Left ventricle myocardium inferior (tissue), 1 donor: Measurements from ENCODE around the gene MBLAC1. TPM values are rescaled to one million over a fixed set of nuclear protein-coding genes. Genes with fewer than 3 reads are reported as not detected.
A peak's percentile ranks its signal among the peaks of the same experiment; 100 is the strongest.

Experiments used
- DNase-seq: peaks from one replicate; pipeline ENCODE4 v3.0.0-alpha.2; 2020
- H3K27ac ChIP-seq: fragments of 200-600 bp; replicated peaks from 2 replicates; pipeline ENCODE4 v1.8.0; 2021
- H3K27me3 ChIP-seq: fragments of 200-600 bp; 2 replicates; pipeline ENCODE4 v1.8.0; 2021; ENCODE audit warnings: low read depth
- H3K36me3 ChIP-seq: fragments of 200-600 bp; 2 replicates; pipeline ENCODE4 v1.8.0; 2021
- H3K4me1 ChIP-seq: fragments of 200-600 bp; 2 replicates; pipeline ENCODE4 v1.8.0; 2021
- H3K4me3 ChIP-seq: fragments of 200-600 bp; 2 replicates; pipeline ENCODE4 v1.8.0; 2021; ENCODE audit warnings: mild to moderate bottlenecking, moderate library complexity
- H3K9me3 ChIP-seq: fragments of 200-600 bp; replicated peaks from 2 replicates; pipeline ENCODE4 v1.8.0; 2021
- CTCF ChIP-seq: fragments of 200-600 bp; IDR thresholded peaks from 2 replicates; pipeline ENCODE4 v1.8.0; 2021; ENCODE audit warnings: antibody characterized with exemption, mild to moderate bottlenecking, borderline replicate concordance
- intact Hi-C: fragments of 100-400 bp; cut with micrococcal nuclease; formaldehyde crosslinking; loops from one replicate; pipeline ENCODE4 v1.11.0; 2022
- total RNA-seq: library from RNA; stranded (reverse); fragmentation: NEBNext Ultra II Directional; extraction: Animal tissue kit (Norgen Biotek cat#: 25700); gene quantifications from one replicate; pipeline ENCODE4 v1.2.1, GENCODE V29; 2021
- donor health status: DM: no; HTN: yes; CAD: no; lungs with severe emphysema.

MBLAC1 gene
- total RNA-seq, 1 donor from 2014 or later: 2.0 TPM

DNA sequence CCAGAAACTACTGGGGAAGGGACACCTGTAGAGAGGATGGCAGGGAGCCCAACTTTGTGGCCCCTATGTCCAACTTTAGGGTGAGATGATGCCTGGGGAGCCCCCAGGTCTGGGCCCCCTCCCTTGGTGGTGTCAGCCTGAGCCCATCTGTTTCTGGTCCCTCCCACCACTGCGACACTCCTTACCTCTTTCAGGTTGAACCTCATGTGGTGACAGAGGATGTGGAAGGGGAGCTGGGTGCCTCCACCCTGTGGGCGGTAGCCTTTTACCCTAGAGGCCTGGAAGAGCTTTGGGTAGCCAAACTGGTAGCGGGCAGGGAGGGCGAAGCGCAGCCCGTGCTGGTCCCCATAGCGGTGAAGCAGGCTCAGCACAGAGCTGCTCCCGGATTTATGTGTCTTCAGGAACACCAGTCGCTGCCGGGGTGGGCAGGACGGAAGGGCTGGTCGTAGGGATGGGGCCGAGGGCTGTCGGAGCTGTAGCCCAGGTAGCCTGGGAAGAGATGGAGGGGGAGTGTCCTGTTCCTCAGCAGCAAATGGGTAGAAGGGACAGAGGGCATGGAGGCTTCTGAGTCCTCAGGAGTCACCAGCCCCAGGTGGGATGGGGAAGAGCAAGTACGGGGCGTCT, 39.7 kb downstream of the MBLAC1 start:
- DNase-seq: no peak
- Histone ChIP-seq H3K36me3 (no peaks in the 10 kb centered on the region), H3K27ac (no peak overlapping the region), H3K4me1 (peaks cover 27% of the 10 kb centered on the region), H3K27me3 (peaks cover 62% of the 10 kb centered on the region), H3K9me3 (no peaks in the 10 kb centered on the region), H3K4me3 (no peak overlapping the region)
- intact Hi-C loops: no loop called here
- no peak for TF ChIP-seq CTCF

DNA sequence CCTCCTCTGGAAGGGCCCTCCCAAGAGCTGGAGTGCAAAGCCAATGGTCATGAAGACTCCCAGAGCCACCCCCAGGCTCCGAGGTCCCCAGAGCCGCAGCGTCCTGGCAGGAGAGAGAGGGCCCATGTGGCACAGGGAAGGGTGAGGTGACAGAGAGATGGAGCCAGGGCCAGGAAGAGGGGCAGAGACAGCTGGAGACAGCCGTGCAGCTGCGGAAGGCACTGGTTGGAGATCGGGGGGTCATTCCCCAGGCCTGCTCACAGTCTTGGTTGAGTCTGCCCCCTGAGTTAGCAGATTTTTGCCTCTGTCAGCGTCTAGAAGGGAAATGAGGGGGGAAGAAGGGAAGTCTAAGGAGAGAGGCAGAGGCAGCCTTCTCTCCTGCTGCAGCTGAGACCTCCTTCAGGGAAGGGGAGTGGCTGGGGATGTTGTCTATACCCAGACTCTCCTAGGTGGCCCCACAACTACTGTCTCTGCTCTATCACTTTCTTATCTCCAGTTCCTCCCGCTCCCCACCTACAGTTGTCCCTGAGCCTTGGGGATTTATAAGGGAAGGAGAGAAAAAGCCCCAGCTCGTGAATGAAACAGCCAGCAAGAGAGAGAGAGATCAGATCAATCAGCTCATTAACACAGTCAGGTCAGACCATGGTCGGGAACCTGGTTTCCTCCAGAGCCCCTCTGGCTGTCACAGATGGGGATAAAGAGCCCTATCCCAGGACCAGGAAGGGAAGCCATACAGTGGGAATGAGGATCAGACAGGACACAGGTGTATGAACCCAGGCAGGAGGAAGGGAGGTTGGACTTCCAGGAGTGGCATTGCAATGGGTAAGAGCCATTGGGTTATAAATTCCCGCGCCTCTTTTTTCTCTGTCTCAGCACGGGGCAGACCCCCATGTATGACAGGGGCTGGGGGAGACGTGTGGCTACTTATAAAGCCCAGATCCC, 40.5 kb downstream of the MBLAC1 start:
- Histone ChIP-seq H3K27me3 (peaks cover 70% of the 10 kb centered on the region), H3K27ac (peak overlapping the region; percentile 77), H3K4me3 (peak overlapping the region; percentile 62), H3K36me3 (no peaks in the 10 kb centered on the region), H3K9me3 (no peaks in the 10 kb centered on the region), H3K4me1 (peaks cover 32% of the 10 kb centered on the region)
- TF ChIP-seq CTCF: no peak
- intact Hi-C loops: no loop called here
- no peak for DNase-seq

DNA sequence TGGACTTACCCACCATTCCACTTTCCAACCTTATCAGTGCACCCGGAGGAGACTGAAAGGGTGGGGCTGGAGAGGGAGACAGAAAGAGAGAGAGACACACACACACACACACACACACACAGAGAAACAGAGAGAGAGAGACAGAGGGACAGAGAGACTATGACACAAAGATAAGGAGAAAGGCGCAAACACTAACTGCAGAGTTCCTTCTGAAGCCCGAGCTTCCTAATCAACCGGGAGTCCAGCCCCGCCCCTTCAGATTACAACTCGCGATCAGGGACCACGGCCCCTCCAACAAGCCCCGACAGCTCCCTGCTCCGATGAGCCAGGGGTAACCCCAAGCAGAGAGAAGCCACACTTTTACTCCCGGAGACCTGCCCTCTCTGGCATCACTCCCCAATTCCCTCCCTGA, 41.2 kb downstream of the MBLAC1 start:
- Histone ChIP-seq H3K9me3 (no peaks in the 10 kb centered on the region), H3K4me3 (peak overlapping the region; percentile 62), H3K27ac (peak overlapping the region; percentile 77), H3K36me3 (no peaks in the 10 kb centered on the region), H3K4me1 (peaks cover 32% of the 10 kb centered on the region), H3K27me3 (peaks cover 76% of the 10 kb centered on the region)
- no peak for DNase-seq
- intact Hi-C loops: no loop called here
- TF ChIP-seq CTCF: no peak

DNA sequence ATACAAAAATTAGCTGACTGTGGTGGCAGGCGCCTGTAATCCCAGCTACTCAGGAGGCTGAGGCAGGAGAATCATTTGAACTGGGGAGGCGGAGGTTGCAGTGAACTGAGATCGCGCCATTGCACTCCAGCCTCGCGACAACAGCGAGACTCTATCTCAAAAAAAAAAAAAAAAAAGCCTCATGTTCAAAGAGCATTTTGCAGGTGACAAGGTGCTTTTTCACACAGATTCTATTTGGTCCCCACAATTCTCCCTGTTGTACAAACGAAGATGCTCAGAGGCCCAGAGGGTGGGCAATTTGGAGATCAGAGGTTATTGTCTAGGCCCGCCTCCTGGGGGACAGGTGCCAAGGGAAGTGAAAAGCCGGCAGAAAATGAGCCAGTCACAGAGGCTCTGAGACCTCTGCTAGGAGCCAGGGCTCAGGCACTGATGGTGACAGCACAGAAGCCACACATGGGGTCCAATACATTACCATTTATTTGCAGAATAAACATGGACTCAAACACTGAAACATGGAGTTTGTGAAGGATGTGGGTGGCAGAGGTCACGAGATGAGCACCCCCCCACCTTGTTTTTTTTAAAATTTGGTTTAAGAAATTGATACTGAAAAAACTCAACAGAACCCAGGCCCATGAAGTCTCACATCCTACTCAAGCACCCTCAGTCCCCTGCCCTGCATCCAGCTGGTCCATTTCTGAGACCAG, 42.5 kb downstream of the MBLAC1 start:
- DNase-seq: no peak
- Histone ChIP-seq H3K9me3 (no peaks in the 10 kb centered on the region), H3K36me3 (no peaks in the 10 kb centered on the region), H3K4me1 (peaks cover 32% of the 10 kb centered on the region), H3K27me3 (peaks cover 81% of the 10 kb centered on the region), H3K27ac (peak overlapping the region; percentile 77), H3K4me3 (peak overlapping the region; percentile 62)
- no peak for TF ChIP-seq CTCF
- intact Hi-C loops: no loop called here

DNA sequence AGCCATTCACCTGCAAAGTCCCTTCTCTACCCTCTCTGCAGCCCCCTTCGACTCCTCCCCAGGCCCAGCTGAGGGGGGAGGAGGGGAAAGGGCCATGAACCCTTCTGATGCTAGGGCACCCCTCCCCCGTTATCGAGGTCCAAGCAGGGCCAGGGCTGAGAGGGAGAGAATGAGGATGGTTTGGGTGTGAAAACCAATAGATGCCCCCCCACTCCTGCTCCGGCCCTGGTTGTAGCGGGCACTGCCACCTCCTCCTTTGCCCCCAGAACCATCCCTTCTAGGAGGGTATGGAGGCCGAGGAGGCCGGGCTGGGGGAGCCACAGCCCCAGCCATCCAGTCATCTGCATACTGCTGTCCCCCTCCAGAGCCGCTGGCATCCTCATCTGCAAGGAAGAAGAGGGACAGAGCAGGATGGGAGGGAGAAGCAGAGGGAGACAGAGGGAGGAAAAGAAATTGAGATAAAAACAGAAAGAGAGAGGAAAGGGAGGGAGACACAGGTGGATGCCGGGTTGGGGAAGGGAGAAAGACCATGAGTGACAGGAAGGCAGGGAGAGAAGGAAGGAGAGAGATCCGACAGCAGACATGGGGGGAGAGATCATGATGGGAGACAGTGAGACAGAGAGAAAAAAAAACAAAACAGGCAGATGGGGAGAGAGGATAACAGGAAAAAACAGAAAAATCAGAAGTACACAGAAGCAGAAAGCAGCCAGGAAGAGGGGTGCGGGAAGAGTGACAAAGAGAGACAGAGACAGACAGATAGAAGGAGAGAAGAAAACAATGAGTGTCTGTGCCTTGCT, 43.5 kb downstream of the MBLAC1 start:
- intact Hi-C loops: no loop called here
- DNase-seq: no peak
- no peak for TF ChIP-seq CTCF
- Histone ChIP-seq H3K36me3 (no peaks in the 10 kb centered on the region), H3K27me3 (peaks cover 75% of the 10 kb centered on the region), H3K4me3 (no peak overlapping the region), H3K27ac (no peak overlapping the region), H3K9me3 (no peaks in the 10 kb centered on the region), H3K4me1 (peaks cover 32% of the 10 kb centered on the region)
